Gastrocnemius medialis (tissue), 4 donors: ENCODE data around the gene C19orf85.

Source experiments
- CTCF ChIP-seq, 5 experiments: fragments of 450-650 bp in 3 of 5; fragments of 200-600 bp in 2 of 5; sonication (generic) in 2 of 5; IDR thresholded peaks in 4 of 5; conservative IDR thresholded peaks in 1 of 5; 1 replicate in 4 of 5; 2 replicates in 1 of 5; pipeline ENCODE4 v1.5.1; 2016 to 2019; ENCODE audit warnings: antibody characterized with exemption in 5 of 5, mild to moderate bottlenecking in 3 of 5, moderate library complexity in 3 of 5
- POLR2A ChIP-seq, 2 donors: fragments of 450-650 bp; IDR thresholded peaks; one replicate each; pipeline ENCODE4 v1.6.1; 2017; ENCODE audit warnings: antibody characterized with exemption in 2 of 2, mild to moderate bottlenecking in 2 of 2, moderate library complexity in 2 of 2

- TF ChIP-seq CTCF (IDR thresholded peaks at IDR 0.05 in 4 of 5, conservative IDR thresholded peaks at IDR 0.05 in 1 of 5) (no peak), POLR2A (IDR thresholded peaks at IDR 0.05) (no peak)
Observed at GRCh38 chr19:55490478-55491432, 26.2 kb upstream of the C19orf85 start.
